SK-N-SH treated with all-trans-retinoic acid at 6 μM for 48 hours (cell line): ENCODE measurements around the gene AXIN1.

Source experiments
- ATAC-seq: fragments of 200-7000 bp; cut with Tn5 transposase; 3 replicates; pipeline ENCODE4 v1.9.1; 2020; ENCODE audit warnings: mild to moderate bottlenecking, moderate library complexity
- ARNTL ChIP-seq: fragments of 450-650 bp; formaldehyde crosslinking; IDR thresholded peaks from 2 replicates; pipeline ENCODE4 v1.5.0; 2020; ENCODE audit warnings: low read depth, mild to moderate bottlenecking, moderate library complexity, borderline replicate concordance
- BACH2 ChIP-seq: fragments of 250-450 bp; sonication (Bioruptor Pico); IDR thresholded peaks from 2 replicates; pipeline ENCODE4 v1.9.0; 2021; ENCODE audit warnings: mild to moderate bottlenecking, borderline replicate concordance
- CREB5 ChIP-seq: fragments of 250-450 bp; sonication (Bioruptor Pico); IDR thresholded peaks from 2 replicates; pipeline ENCODE4 v1.5.1; 2020; ENCODE audit warnings: low read depth, mild to moderate bottlenecking, moderate library complexity
- CSDC2 ChIP-seq: fragments of 250-450 bp; sonication (Bioruptor Pico); IDR thresholded peaks from 2 replicates; pipeline ENCODE4 v1.5.0; 2020; ENCODE audit warnings: mild to moderate bottlenecking, moderate library complexity
- CSRNP3 ChIP-seq: fragments of 250-450 bp; sonication (Bioruptor Pico); IDR thresholded peaks from 2 replicates; pipeline ENCODE4 v1.5.1; 2021; ENCODE audit warnings: mild to moderate bottlenecking, moderate library complexity
- GLIS3 ChIP-seq: fragments of 250-450 bp; sonication (Bioruptor Pico); IDR thresholded peaks from 2 replicates; pipeline ENCODE4 v1.5.0; 2020; ENCODE audit warnings: mild to moderate bottlenecking, moderate library complexity
- ISL1 ChIP-seq: fragments of 250-450 bp; sonication (Bioruptor Pico); IDR thresholded peaks from 2 replicates; pipeline ENCODE4 v2.1.2; 2022; ENCODE audit warnings: mild to moderate bottlenecking, moderate library complexity
- PATZ1 ChIP-seq: fragments of 250-450 bp; sonication (Bioruptor Pico); IDR thresholded peaks from 2 replicates; pipeline ENCODE4 v1.8.0; 2020; ENCODE audit warnings: mild to moderate bottlenecking, moderate library complexity, borderline replicate concordance
- POU6F1 ChIP-seq: fragments of 250-450 bp; sonication (Bioruptor Pico); IDR thresholded peaks from 2 replicates; pipeline ENCODE4 v1.8.0; 2021; ENCODE audit warnings: low read depth, mild to moderate bottlenecking, moderate library complexity, borderline replicate concordance
- PPARA ChIP-seq: fragments of 250-450 bp; sonication (Bioruptor Pico); IDR thresholded peaks from 2 replicates; pipeline ENCODE4 v1.5.0; 2020; ENCODE audit warnings: mild to moderate bottlenecking, borderline replicate concordance
- RARB ChIP-seq: fragments of 250-450 bp; sonication (Bioruptor Pico); IDR thresholded peaks from 2 replicates; pipeline ENCODE4 v1.8.0; 2021; ENCODE audit warnings: mild to moderate bottlenecking, moderate library complexity
- SNAI2 ChIP-seq: fragments of 250-450 bp; sonication (Bioruptor Pico); IDR thresholded peaks from 2 replicates; pipeline ENCODE4 v1.5.0; 2020; ENCODE audit warnings: mild to moderate bottlenecking, moderate library complexity
- TCF4 ChIP-seq: fragments of 250-450 bp; sonication (Bioruptor Pico); IDR thresholded peaks from 2 replicates; pipeline ENCODE4 v1.8.0; 2021; ENCODE audit warnings: mild to moderate bottlenecking, moderate library complexity, borderline replicate concordance
- TOX ChIP-seq: fragments of 250-450 bp; sonication (Bioruptor Pico); IDR thresholded peaks from 2 replicates; pipeline ENCODE4 v1.8.0; 2021; ENCODE audit warnings: mild to moderate bottlenecking, moderate library complexity, borderline replicate concordance
- TSHZ2 ChIP-seq: fragments of 250-450 bp; sonication (Bioruptor Pico); IDR thresholded peaks from 2 replicates; pipeline ENCODE4 v1.5.0; 2020; ENCODE audit warnings: mild to moderate bottlenecking, moderate library complexity
- ZC3H10 ChIP-seq: fragments of 250-450 bp; sonication (Bioruptor Pico); IDR thresholded peaks from 2 replicates; pipeline ENCODE4 v1.5.1; 2021; ENCODE audit warnings: mild to moderate bottlenecking, moderate library complexity
- ZFP3 ChIP-seq: fragments of 250-450 bp; sonication (Bioruptor Pico); IDR thresholded peaks from 2 replicates; pipeline ENCODE4 v1.5.0; 2020; ENCODE audit warnings: mild to moderate bottlenecking, moderate library complexity
- ZNF565 ChIP-seq: fragments of 450-650 bp; formaldehyde crosslinking; conservative IDR thresholded peaks from 2 replicates; pipeline ENCODE4 v1.5.0; 2020; ENCODE audit warnings: low read depth, mild to moderate bottlenecking, moderate library complexity
- ZNF8 ChIP-seq: fragments of 450-650 bp; formaldehyde crosslinking; IDR thresholded peaks from 2 replicates; pipeline ENCODE4 v1.5.0; 2020; ENCODE audit warnings: mild to moderate bottlenecking, moderate library complexity

The AXIN1 gene

GRCh38 chr16:284204-285120 lies 68.1 kb downstream of the AXIN1 start:
- no peak for TF ChIP-seq CREB5 (CRISPR knock-in tag)
- TF ChIP-seq POU6F1 (CRISPR knock-in tag), result no peak
- no peak for TF ChIP-seq ZNF565 (CRISPR knock-in tag)
- TF ChIP-seq ZC3H10 (CRISPR knock-in tag), result no peak
- no peak for TF ChIP-seq ZNF8 (CRISPR knock-in tag)
- no peak for TF ChIP-seq TCF4 (CRISPR knock-in tag)
- TF ChIP-seq CSDC2 (CRISPR knock-in tag), result no peak
- no peak for TF ChIP-seq PATZ1
- no peak for TF ChIP-seq ISL1 (CRISPR knock-in tag)
- ATAC-seq, result no peak

- TF ChIP-seq ZC3H10 (CRISPR knock-in tag), result no peak
- no peak for TF ChIP-seq ISL1 (CRISPR knock-in tag)
- TF ChIP-seq ZFP3 (CRISPR knock-in tag), result no peak
- no peak for TF ChIP-seq BACH2 (CRISPR knock-in tag)
- TF ChIP-seq TCF4 (CRISPR knock-in tag), result no peak
- TF ChIP-seq RARB, result no peak
- no peak for TF ChIP-seq ARNTL (CRISPR knock-in tag)
- no peak; the same call in 2 of the 3 replicates for ATAC-seq
These were observed 69.3 kb downstream of the AXIN1 start, which contains the start of gene PDIA2 for GRCh38 chr16:283033-283805. PDIA2 (plus strand) TSS chr16:283164; CDS start chr16:283170, 6 bp downstream.

- no peak for ATAC-seq
- TF ChIP-seq ISL1 (CRISPR knock-in tag) (no peak), SNAI2 (CRISPR knock-in tag) (no peak), ZNF8 (CRISPR knock-in tag) (no peak), TOX (CRISPR knock-in tag) (no peak), GLIS3 (no peak), TSHZ2 (no peak), RARB (no peak)
These were observed 70.0 kb downstream of the AXIN1 start for GRCh38 chr16:282491-282890.

GRCh38 chr16:281660-282255 lies 70.8 kb downstream of the AXIN1 start:
- no peak; the same call in 2 of the 3 replicates for ATAC-seq
- TF ChIP-seq ARNTL (CRISPR knock-in tag) (no peak), RARB (no peak), PATZ1 (no peak), SNAI2 (CRISPR knock-in tag) (no peak), CREB5 (CRISPR knock-in tag) (no peak), TOX (CRISPR knock-in tag) (no peak), CSRNP3 (CRISPR knock-in tag) (no peak), PPARA (CRISPR knock-in tag) (no peak)
